Activated T-helper 1 cell treated with anti-CD3 and anti-CD28 coated beads, Interleukin-2, amount 50 U/mL, for 16 hours (primary cell): ENCODE results near the gene DLX2.

ENCODE experiments used
- DNase-seq, 2 donors: peaks; one replicate each; pipeline ENCODE4 v3.0.0-alpha.2; 2020; ENCODE audit warnings: low read depth in 1 of 2, low spot score in 1 of 2

The DLX2 gene

GRCh38 chr2:172107690-172108586 lies 5.2 kb upstream of the DLX2 start:
- no peak for DNase-seq

DNA sequence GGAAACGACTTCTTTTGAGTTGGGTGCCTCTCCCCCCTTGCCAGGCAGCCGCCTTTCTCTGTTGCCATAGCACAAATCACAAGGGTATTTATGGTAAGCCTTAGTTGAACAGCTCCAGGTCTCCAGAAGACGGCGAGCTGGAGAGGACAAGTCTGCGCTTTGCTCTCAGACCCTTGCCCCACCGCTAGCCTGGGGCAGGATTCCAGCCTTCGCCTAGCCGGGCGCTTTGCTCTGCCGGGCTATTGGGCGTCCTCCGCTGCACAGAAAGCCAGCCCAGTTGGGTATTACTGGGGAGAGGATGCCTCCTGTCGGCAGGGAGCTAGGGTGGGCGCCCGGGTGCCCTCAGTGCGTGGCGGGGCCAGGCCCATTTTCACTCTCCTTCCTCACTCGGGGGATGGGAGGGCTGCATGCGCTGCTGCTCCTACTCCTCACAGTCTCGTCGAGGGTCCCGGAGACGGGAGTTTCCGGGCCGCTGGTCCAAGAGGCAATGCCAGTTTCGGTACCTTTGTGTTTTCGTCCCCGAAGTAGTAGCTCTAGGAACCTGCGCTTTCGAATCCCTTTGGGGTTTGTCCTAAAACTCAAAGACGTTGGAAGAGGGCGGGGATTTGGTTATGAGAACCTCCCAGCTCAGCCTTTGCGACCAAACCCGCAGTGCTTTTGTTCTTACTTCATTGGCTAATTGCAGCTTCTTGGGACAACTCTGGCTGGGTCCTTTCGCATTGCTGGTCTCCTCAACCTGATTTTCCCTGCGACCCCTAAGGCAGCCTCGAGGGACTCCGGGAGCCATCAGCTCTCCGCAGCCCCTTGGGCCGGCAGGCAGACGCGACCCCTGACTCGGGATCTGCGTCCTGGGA lies 3.6 kb upstream of the DLX2 start:
- no peak for DNase-seq

DNA sequence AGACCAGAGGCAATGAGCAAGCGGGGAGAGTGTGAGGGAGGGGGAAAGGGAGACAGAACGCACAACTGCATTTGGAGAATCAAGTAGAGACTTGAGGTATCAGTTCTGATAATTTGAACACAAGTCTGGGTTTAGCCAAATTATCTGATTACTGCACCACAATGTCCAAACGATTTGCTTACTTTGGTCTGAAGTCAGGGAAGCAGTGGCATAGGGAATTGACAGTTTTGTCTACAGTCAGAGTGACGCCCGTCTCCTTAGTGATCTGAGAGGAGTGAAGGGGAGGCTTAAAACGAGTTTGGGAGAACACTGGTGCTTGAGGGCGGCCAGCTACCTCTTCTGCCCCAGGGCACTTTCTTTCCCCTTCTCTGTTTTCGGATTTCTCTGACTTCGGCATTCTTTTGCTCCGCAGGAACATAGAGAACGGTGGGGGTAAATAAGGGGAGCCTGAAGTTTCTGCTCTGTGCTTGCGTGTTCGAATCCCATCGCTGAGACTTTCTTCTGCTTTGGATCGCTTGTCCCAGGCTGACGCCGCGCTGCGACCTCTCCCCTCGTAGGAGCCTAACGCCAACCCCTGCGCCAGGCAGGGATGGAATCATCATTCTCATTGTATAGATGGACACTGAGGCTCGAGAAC lies 2.9 kb upstream of the DLX2 start:
- DNase-seq, result no peak

GRCh38 chr2:172103471-172104272 lies 972 bp upstream of the DLX2 start:
- peak in 1 of 2 donors; percentile 56 for DNase-seq

DNA sequence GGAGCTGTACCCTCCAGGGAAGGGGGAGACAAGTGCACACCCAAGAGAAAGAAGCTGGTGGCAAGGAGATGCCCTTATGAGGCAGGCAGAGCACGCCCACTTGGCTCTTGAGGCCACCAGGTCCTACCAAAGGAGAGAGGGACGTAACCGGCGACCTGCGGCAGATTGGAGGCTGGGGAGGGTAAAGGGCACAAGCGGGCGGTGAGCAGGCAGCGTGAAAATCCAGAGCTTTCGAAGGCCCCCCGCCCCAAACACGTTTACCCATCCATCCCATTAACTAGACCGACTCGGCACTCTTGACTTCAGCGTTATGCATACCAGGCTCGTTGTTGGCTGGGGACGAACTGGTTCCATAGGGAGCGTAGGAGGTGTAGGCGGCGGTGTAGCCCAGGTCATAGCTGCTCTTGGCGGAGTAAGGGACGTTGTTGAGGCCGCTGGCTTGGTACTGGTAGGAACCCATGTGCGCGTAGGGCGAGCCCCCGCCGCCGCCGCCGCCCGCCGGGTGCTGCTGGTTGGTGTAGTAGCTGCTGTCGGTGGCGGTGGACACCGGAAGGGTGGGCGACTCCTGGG lies 794 bp downstream of the DLX2 start:
- DNase-seq, result no peak

- no peak for DNase-seq
These were observed 1.5 kb downstream of the DLX2 start for GRCh38 chr2:172100935-172101820.

GRCh38 chr2:172100080-172100934 lies 2.4 kb downstream of the DLX2 start:
- no peak for DNase-seq

- no peak for DNase-seq
These were observed 3.1 kb downstream of the DLX2 start for GRCh38 chr2:172099472-172100079.

- DNase-seq, result no peak
These were observed 3.8 kb downstream of the DLX2 start for GRCh38 chr2:172098650-172099471.

GRCh38 chr2:172098287-172098649 lies 4.4 kb downstream of the DLX2 start:
- DNase-seq, result no peak

DNA sequence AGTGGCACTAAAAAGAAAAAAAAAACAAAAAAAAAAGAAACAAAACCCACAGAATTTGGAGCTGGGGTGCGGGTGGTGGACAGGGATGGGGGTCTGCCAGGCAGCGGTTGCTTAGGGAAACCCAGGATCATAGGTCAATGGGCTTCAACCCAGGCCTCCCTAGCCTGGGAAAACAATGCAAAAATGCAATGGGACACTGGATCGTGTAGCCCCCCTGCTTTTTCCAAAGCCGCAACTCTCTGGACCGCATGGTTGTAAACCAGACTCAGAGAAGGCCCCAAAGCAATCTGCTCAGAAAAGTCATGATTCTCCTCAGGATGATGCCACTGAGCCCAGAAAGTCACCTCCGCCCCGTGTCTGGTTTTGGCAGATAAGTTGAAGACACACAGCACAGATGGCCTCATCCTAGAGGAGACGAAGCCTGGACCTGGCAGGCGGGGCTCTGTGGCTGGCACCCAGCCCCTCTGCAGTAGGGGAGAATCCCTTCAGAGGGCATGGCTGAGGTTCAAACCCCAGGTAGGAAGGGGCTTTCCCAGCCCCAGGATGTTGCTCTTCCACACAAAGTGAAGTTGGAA lies 5.1 kb downstream of the DLX2 start:
- no peak for DNase-seq

- no peak for DNase-seq
These were observed 5.8 kb downstream of the DLX2 start for GRCh38 chr2:172096626-172097547.

DNA sequence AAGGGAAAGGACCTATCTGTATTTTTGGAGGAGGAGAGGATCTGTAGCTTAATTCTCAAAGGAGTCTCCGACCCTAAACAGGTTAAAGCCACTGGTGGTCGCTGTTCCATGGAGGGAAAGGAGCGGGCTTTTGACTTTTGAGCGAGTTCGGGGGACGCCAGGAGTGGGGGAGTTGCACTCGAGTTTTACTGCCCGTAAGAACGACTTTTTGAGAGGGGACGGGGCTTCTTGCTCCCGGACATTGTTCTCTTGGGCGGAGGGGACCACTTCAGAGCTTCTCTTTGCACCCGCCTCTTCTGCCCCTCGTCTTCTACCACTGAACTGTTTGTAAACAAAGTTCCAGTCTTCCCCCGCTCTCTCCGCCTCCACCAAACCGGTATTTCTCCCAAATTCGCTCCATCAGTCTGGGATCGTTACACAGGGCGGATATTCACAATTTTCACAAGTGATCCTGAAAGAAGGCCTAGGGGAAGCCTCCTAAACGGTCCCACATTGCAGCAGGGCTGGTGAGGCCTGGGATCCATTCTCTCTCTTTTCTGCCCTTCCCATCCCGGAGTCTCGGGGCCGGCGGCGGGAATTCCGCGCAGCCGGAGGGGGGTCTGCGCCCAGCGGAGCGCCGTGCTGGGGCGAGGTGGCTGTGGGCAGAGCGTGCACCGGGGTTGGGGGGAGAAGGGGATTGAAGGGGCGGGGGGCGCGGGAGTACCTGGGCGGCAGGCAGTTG lies 6.6 kb downstream of the DLX2 start:
- DNase-seq, result no peak

GRCh38 chr2:172095146-172095904 lies 7.4 kb downstream of the DLX2 start:
- peak in 1 of 2 donors; percentile 56 for DNase-seq
